AG04450 (cell line): ENCODE data around the gene INPP5E. TPM values are rescaled to one million over a fixed set of nuclear protein-coding genes. Genes with fewer than 3 reads are reported as not detected.

Experiments used
- CTCF ChIA-PET: fragments of 300-600, 350-600 bp; formaldehyde crosslinking; extraction: SDS; loops from one replicate; lab custom pipeline; 2022; ENCODE audit warnings: antibody characterized with exemption, inconsistent platforms; lab: Charles Lee
- POLR2A ChIA-PET: fragments of 350-600 bp; formaldehyde crosslinking; extraction: SDS; loops from one replicate; lab custom pipeline; 2021; ENCODE audit warnings: antibody characterized with exemption, inconsistent platforms; lab: Yijun Ruan, JAX
- DNase-seq: peaks from one replicate; pipeline ENCODE4 v3.0.0-alpha.2; 2011; ENCODE audit warnings: low read depth, low spot score
- H3K27ac ChIP-seq: one replicate; pipeline ENCODE4 v1.5.1; 2012; ENCODE audit warnings: low read depth, low read length, control low read depth
- H3K27me3 ChIP-seq: one replicate; pipeline ENCODE4 v1.6.0; 2012; ENCODE audit warnings: low read length; ENCODE audit not compliant: control insufficient read depth, insufficient read depth
- H3K4me3 ChIP-seq: 2 replicates; pipeline ENCODE4 v1.5.1; 2011; ENCODE audit warnings: mild to moderate bottlenecking, low read depth, low read length, control low read depth
- H3K9me3 ChIP-seq: 2 replicates; pipeline ENCODE4 v1.5.1; 2012; ENCODE audit warnings: low read length; ENCODE audit not compliant: control insufficient read depth, insufficient read depth
- CTCF ChIP-seq: IDR thresholded peaks from 2 replicates; pipeline ENCODE4 v1.5.1; 2011; ENCODE audit warnings: low read depth, low read length, control low read depth, inconsistent platforms
- polyA plus RNA-seq: library from polyadenylated mRNA; depleted of rRNA; stranded (reverse); fragments of >200 nt; gene quantifications from 2 replicates; pipeline ENCODE4 v1.2.3, GENCODE V29; 2011

Gene INPP5E
- polyA plus RNA-seq, 1 experiment, result 4.3 TPM

GRCh38 chr9:136418182-136419091 is 21.2 kb downstream of the INPP5E start:
- TF ChIP-seq CTCF, result no peak
- Histone ChIP-seq H3K4me3 (no peak overlapping the region), H3K27ac (no peak overlapping the region), H3K27me3 (no peaks in the 10 kb centered on the region), H3K9me3 (no peaks in the 10 kb centered on the region; the same call in 1 of the 2 replicates)
- ChIA-PET CTCF (no interaction called here), POLR2A (interaction anchor here (1.0 kb wide), 1 partner anchor 8 kb away, joined by 7 read pairs; no protein-coding TSS in a partner anchor)
- no peak for DNase-seq

- ChIA-PET CTCF (no interaction called here), POLR2A (no interaction called here)
- no peak for TF ChIP-seq CTCF
- Histone ChIP-seq H3K27ac (no peak overlapping the region), H3K9me3 (no peaks in the 10 kb centered on the region; the same call in 1 of the 2 replicates), H3K27me3 (no peaks in the 10 kb centered on the region), H3K4me3 (no peak overlapping the region)
- no peak for DNase-seq
Observed at GRCh38 chr9:136416914-136417313, 22.7 kb downstream of the INPP5E start.

GRCh38 chr9:136416427-136416826 is 23.2 kb downstream of the INPP5E start:
- Histone ChIP-seq H3K27me3 (no peaks in the 10 kb centered on the region), H3K9me3 (no peaks in the 10 kb centered on the region; the same call in 1 of the 2 replicates), H3K27ac (no peak overlapping the region), H3K4me3 (no peak overlapping the region)
- no peak for DNase-seq
- ChIA-PET POLR2A (no interaction called here), CTCF (no interaction called here)
- TF ChIP-seq CTCF, result no peak

GRCh38 chr9:136412962-136413361 is 26.7 kb downstream of the INPP5E start:
- no peak for DNase-seq
- no peak overlapping the region for H3K27ac ChIP-seq

More at GRCh38 chr9:136412962-136413361, 26.7 kb downstream of the INPP5E start:
- Histone ChIP-seq H3K9me3 (peaks cover 4% of the 10 kb centered on the region; the same call in 1 of the 2 replicates), H3K27me3 (no peaks in the 10 kb centered on the region), H3K4me3 (no peak overlapping the region)
- TF ChIP-seq CTCF, result no peak
- ChIA-PET CTCF (no interaction called here), POLR2A (no interaction called here)
